Fibroblast of mammary gland (primary cell): ENCODE measurements around the gene GARS1.
"Not testable (repeated sequence)": the region's sequence is repeated elsewhere in the genome, so short reads cannot be mapped to it uniquely, and the experiment has no call there.

Experiments
- DNase-seq: peaks from one replicate; pipeline ENCODE4 v3.0.0-alpha.2; 2010; ENCODE audit warnings: low read depth
- H3K4me3 ChIP-seq: 2 replicates; pipeline ENCODE4 v1.5.1; 2011; ENCODE audit warnings: low read depth, mild to moderate bottlenecking, low read length, moderate library complexity; ENCODE audit not compliant: control insufficient read depth
- TF ChIP-seq, protein P1 (sequence below): conservative IDR thresholded peaks from 2 replicates; pipeline ENCODE4 v1.5.1; 2011; ENCODE audit warnings: low read depth, low read length, inconsistent platforms; ENCODE audit not compliant: control insufficient read depth, insufficient read depth

GARS1 gene

GRCh38 chr7:30635798-30636197 is 41.1 kb downstream of the GARS1 start:
- TF ChIP-seq, protein P1, sequence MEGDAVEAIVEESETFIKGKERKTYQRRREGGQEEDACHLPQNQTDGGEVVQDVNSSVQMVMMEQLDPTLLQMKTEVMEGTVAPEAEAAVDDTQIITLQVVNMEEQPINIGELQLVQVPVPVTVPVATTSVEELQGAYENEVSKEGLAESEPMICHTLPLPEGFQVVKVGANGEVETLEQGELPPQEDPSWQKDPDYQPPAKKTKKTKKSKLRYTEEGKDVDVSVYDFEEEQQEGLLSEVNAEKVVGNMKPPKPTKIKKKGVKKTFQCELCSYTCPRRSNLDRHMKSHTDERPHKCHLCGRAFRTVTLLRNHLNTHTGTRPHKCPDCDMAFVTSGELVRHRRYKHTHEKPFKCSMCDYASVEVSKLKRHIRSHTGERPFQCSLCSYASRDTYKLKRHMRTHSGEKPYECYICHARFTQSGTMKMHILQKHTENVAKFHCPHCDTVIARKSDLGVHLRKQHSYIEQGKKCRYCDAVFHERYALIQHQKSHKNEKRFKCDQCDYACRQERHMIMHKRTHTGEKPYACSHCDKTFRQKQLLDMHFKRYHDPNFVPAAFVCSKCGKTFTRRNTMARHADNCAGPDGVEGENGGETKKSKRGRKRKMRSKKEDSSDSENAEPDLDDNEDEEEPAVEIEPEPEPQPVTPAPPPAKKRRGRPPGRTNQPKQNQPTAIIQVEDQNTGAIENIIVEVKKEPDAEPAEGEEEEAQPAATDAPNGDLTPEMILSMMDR, result no peak
- DNase-seq, result no peak

DNA sequence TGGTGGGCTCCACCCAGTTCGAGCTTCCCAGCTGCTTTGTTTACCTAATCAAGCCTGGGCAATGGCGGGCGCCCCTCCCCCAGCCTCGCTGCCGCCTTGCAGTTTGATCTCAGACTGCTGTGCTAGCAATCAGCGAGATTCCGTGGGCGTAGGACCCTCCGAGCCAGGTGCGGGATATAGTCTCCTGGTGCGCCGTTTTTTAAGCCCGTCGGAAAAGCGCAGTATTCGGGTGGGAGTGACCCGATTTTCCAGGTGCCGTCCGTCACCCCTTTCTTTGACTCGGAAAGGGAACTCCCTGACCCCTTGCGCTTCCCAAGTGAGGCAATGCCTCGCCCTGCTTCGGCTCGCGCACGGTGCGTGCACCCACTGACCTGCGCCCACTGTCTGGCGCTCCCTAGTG is 47.6 kb downstream of the GARS1 start:
- DNase-seq, H3K4me3 ChIP-seq: not testable (repeated sequence)

More at GRCh38 chr7:30635798-30636197, 41.1 kb downstream of the GARS1 start:
- H3K4me3 ChIP-seq, result no peak overlapping the region

GRCh38 chr7:30642789-30643188 is 48.1 kb downstream of the GARS1 start:
- no peak for DNase-seq
- H3K4me3 ChIP-seq, result no peak overlapping the region
- TF ChIP-seq, protein P1, result no peak

DNA sequence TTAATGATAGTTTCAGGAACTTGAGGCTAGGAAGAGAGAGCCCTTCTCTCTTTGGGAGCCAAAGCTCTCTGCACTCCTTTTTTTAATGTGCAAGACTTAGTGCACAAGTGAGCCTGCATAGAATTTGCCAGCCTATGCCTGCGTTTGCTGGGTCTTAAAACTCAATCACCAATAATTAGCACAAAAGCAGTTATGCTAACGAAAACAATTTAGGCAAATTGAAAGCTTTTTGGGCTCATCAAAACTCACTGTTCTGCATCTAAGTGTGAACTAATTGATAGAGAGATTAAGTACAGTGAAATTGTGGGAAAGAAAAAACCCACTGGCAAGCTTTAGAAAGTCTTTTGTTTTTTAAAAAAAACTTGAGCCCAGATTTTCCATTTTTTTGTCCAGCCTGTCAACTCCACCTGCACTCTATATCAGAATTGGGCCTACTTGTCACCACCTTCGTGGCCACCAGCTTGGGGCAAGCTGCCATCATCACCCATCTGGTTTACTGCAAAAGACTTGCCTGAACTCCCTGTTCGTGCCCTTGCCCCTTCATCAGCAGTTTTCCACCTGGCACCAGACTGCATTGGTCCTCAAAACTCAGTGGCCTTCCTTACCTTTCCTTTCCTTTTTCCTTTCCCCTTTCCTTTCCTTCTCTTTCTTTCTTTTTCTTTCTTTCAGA is 49.7 kb downstream of the GARS1 start:
- no peak overlapping the region for H3K4me3 ChIP-seq
- no peak for DNase-seq
- TF ChIP-seq, protein P1, result no peak

- no peak overlapping the region for H3K4me3 ChIP-seq
- no peak for DNase-seq
- TF ChIP-seq, protein P1, result no peak
Observed at GRCh38 chr7:30645661-30646060, 51.0 kb downstream of the GARS1 start.

GRCh38 chr7:30646154-30646553 is 51.5 kb downstream of the GARS1 start:
- no peak for DNase-seq
- TF ChIP-seq, protein P1, result no peak
- no peak overlapping the region for H3K4me3 ChIP-seq

DNA sequence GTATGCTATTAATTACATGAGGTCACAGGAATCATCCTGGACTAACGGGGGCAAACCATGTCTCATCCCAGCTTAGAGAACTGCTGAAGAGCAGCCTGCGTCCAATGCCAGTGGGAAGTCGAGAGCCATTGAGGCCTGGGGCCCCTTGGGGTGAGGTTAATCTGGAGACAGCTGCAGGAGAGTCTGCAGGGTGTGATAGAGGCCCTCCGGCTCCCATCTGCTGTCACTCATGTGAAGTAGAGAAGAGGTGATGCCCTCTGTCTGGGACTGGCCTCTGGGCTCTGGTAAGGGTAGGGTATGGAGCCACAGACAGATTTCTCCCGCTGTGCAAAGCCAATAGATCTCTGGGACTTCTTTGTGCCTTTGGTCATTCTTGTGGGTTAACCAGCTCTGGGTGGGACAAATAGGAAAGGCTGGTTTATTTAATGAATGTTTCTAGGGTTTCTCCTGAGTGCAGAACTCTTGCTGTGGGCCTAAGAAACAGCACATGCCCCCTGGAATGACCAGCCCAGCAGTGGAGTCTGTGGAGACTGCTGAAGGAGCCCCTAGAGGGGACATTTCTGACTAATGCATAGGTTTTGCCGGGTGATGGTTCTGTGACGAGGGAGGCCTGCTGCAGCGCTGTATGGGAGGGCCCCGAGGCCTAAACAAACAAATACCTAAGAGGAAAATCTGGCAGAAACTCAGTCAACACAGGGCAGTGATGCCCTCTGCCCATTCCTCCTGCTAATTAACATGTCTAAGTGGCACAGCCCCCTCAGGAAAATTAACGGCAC is 53.1 kb downstream of the GARS1 start:
- H3K4me3 ChIP-seq, result no peak overlapping the region
- TF ChIP-seq, protein P1, result no peak
- no peak for DNase-seq
